T-cell (primary cell): ENCODE data around the gene NAPB. TPM values are rescaled to one million over a fixed set of nuclear protein-coding genes. Genes with fewer than 3 reads are reported as not detected.
"Not testable (repeated sequence)": the region's sequence is repeated elsewhere in the genome, so short reads cannot be mapped to it uniquely, and the experiment has no call there.

Experiments
- ATAC-seq, 4 experiments: fragments of 200-7000 bp in 3 of 4; fragments of 150-1000 bp in 1 of 4; cut with Tn5 transposase; replicated peaks in 1 of 4; 1 replicate in 3 of 4; 2 replicates in 1 of 4; pipeline ENCODE4 v1.10.0; 2021; ENCODE audit warnings: moderate library complexity in 3 of 4, mild to moderate bottlenecking in 2 of 4, moderate number of reproducible peaks in 1 of 4
- CTCF ChIA-PET, 2 donors: fragments of 300-600 bp; sonication (Branson Sonifier 250); formaldehyde crosslinking; loops; one replicate each; lab custom pipeline; 2022; ENCODE audit warnings: antibody characterized with exemption in 2 of 2; lab: Charles Lee
- POLR2A ChIA-PET, 2 donors: fragments of 300-600 bp; sonication (Branson Sonifier 250); formaldehyde crosslinking; loops; one replicate each; lab custom pipeline; 2022; ENCODE audit warnings: antibody characterized with exemption in 2 of 2; lab: Charles Lee
- DNase-seq, 35 experiments: peaks; one replicate each; pipeline versions ENCODE4 v3.0.0 to v3.0.0-alpha.2; 2013 to 2023
- H3K27ac ChIP-seq: one replicate; pipeline ENCODE4 v1.5.1; 2013; ENCODE audit warnings: low read length
- H3K27me3 ChIP-seq, 2 experiments: replicated peaks in 1 of 2; 1 replicate in 1 of 2; 2 replicates in 1 of 2; pipeline versions ENCODE4 v1.6.1 to v1.7.0; 2013; ENCODE audit warnings: low read length in 1 of 2, mixed read lengths in 1 of 2; ENCODE audit not compliant: control insufficient read depth in 2 of 2, insufficient read depth in 2 of 2; ENCODE audit errors: extremely low read depth in 1 of 2
- H3K36me3 ChIP-seq, 2 donors: 1 replicate in 1 of 2; 2 replicates in 1 of 2; pipeline versions ENCODE4 v1.6.1 to v1.7.0; 2013; ENCODE audit warnings: low read length in 1 of 2; ENCODE audit not compliant: control insufficient read depth in 2 of 2, insufficient read depth in 1 of 2; ENCODE audit errors: extremely low read depth in 1 of 2
- H3K4me1 ChIP-seq, 2 experiments: 1 replicate in 1 of 2; 2 replicates in 1 of 2; pipeline versions ENCODE4 v1.6.1 to v1.7.0; 2013; ENCODE audit warnings: low read length in 2 of 2, mixed read lengths in 1 of 2; ENCODE audit not compliant: insufficient read depth in 2 of 2, control insufficient read depth in 1 of 2; ENCODE audit errors: extremely low read depth in 1 of 2
- H3K4me3 ChIP-seq, 2 donors: 1 replicate in 1 of 2; 2 replicates in 1 of 2; pipeline versions ENCODE4 v1.5.1 to v1.7.0; 2013; ENCODE audit warnings: mild to moderate bottlenecking in 2 of 2, low read length in 1 of 2, moderate library complexity in 1 of 2; ENCODE audit not compliant: control insufficient read depth in 1 of 2; ENCODE audit errors: extremely low read depth in 1 of 2
- H3K9me3 ChIP-seq: 2 replicates; pipeline ENCODE4 v1.7.0; 2013
- H3K27ac Mint-ChIP-seq, 2 donors: one replicate each; pipeline ENCODE4 v1.8.0; 2020 to 2021; ENCODE audit warnings: mild to moderate bottlenecking in 2 of 2, mixed read lengths in 2 of 2
- H3K27me3 Mint-ChIP-seq, 2 donors: one replicate each; pipeline ENCODE4 v1.8.0; 2021 to 2022; ENCODE audit warnings: mixed read lengths in 2 of 2
- H3K36me3 Mint-ChIP-seq: one replicate; pipeline ENCODE4 v1.8.0; 2021; ENCODE audit warnings: mixed read lengths
- H3K4me1 Mint-ChIP-seq, 3 donors: one replicate each; pipeline ENCODE4 v1.8.0; 2020 to 2022; ENCODE audit warnings: mixed read lengths in 3 of 3, mild to moderate bottlenecking in 1 of 3
- H3K4me3 Mint-ChIP-seq, 3 donors: one replicate each; pipeline ENCODE4 v1.8.0; 2020 to 2022; ENCODE audit warnings: mild to moderate bottlenecking in 3 of 3, mixed read lengths in 3 of 3, moderate library complexity in 3 of 3
- H3K9me3 Mint-ChIP-seq, 3 donors: one replicate each; pipeline ENCODE4 v1.8.0; 2020 to 2022; ENCODE audit warnings: mixed read lengths in 3 of 3
- WGBS: methylation state at CpG from one replicate; pipeline ENCODE4 v1.1.5; 2013; ENCODE audit warnings: missing lambda C conversion rate; ENCODE audit not compliant: insufficient coverage; 5-methylcytosine and 5-hydroxymethylcytosine counted together
- total RNA-seq, 35 experiments: library from RNA in 6 of 35; stranded (reverse) in 6 of 35; fragments of 120-200 nt in 1 of 35; gene quantifications; one replicate each; pipeline versions ENCODE4 v1.2.1 to v1.2.4 and lab custom pipeline; 2013 to 2026

NAPB gene
- total RNA-seq (10 to 100 TPM; 10.4 to 14.6 (median 12.2) TPM), total RNA-seq (lab: John Stamatoyannopoulos, UW) (8.0 to 32.9 (median 17.2) reads per million in 29 experiments)
- 16.8 TPM for total RNA-seq (2013)

- H3K9me3 Mint-ChIP-seq: no peaks in the 10 kb centered on the region
- no peaks in the 10 kb centered on the region for H3K36me3 Mint-ChIP-seq
- H3K9me3 ChIP-seq: no peaks in the 10 kb centered on the region
- ChIA-PET CTCF (interaction anchor here (0.6 to 2.3 kb wide), 8 partner anchors 10 to 186 kb away, joined by 3 to 38 read pairs (median 4); partner anchors contain the start of gene NXT1 (in 1 of the 2)), POLR2A (interaction anchor here (0.6 to 2.6 kb wide), 7 partner anchors 14 to 824 kb away, joined by 3 to 17 read pairs (median 3); partner anchors contain the start of gene NXT1 (in 1 of the 2))
- no peaks in the 10 kb centered on the region for H3K36me3 ChIP-seq
- H3K27ac Mint-ChIP-seq: peak within 1 kb of the TSS; percentile 36 to 68
- H3K4me1 Mint-ChIP-seq: peaks cover 37 to 62% (median 40%) of the 10 kb centered on the region in 3 donors
- peaks cover 17 to 21% of the 10 kb centered on the region in 2 experiments for H3K4me1 ChIP-seq
- DNase-seq (peak; percentile 84 to 96 (median 91)), ATAC-seq (peak; percentile 99)
- peaks cover 0 to 6% of the 10 kb centered on the region in 2 donors for H3K27me3 Mint-ChIP-seq
- H3K4me3 ChIP-seq: peak within 1 kb of the TSS; percentile 75 to 98
- WGBS: under 1% methylated on average over 46 of the region's 64 CpGs
- H3K27ac ChIP-seq: peak within 1 kb of the TSS; percentile 66
- H3K4me3 Mint-ChIP-seq: peak within 1 kb of the TSS; percentile 89 to 93 (median 91)
- peaks cover 0 to 4% of the 10 kb centered on the region in 2 experiments for H3K27me3 ChIP-seq
Observed at GRCh38 chr20:23420943-23421931, at the start of gene NAPB. TSS of gene NAPB (minus strand) at chr20:23421488. CDS start at chr20:23421402, 86 bp downstream.

- Mint-ChIP-seq H3K27me3 (peaks cover 9 to 21% of the 10 kb centered on the region in 2 donors), H3K9me3 (peaks cover 4 to 21% (median 19%) of the 10 kb centered on the region in 3 donors)
- H3K4me3 Mint-ChIP-seq, H3K4me1 Mint-ChIP-seq, H3K27me3 ChIP-seq, H3K4me3 ChIP-seq, H3K9me3 ChIP-seq, H3K27ac Mint-ChIP-seq, H3K36me3 Mint-ChIP-seq, ATAC-seq, DNase-seq, CTCF ChIA-PET, POLR2A ChIA-PET, H3K27ac ChIP-seq, H3K4me1 ChIP-seq, H3K36me3 ChIP-seq: not testable (repeated sequence)
- no CpG with 5 or more reads among the region's 3 CpGs for WGBS
Observed at GRCh38 chr20:23466961-23467360, 45.7 kb upstream of the NAPB start.

GRCh38 chr20:23461180-23461579 lies 39.9 kb upstream of the NAPB start:
- H3K27ac ChIP-seq: no peak overlapping the region
- H3K36me3 ChIP-seq: no peaks in the 10 kb centered on the region
- CTCF ChIA-PET: no interaction called here
- no peak overlapping the region for H3K4me3 ChIP-seq
- ATAC-seq: no peak
- Mint-ChIP-seq H3K9me3 (peaks cover 0 to 8% (median 7%) of the 10 kb centered on the region in 3 donors), H3K36me3 (peaks cover 3% of the 10 kb centered on the region), H3K27ac (no peak overlapping the region), H3K4me1 (peaks cover 6 to 15% (median 10%) of the 10 kb centered on the region in 3 donors), H3K27me3 (peaks cover 7 to 18% of the 10 kb centered on the region in 2 donors), H3K4me3 (no peak overlapping the region)
- POLR2A ChIA-PET: no interaction called here
- peaks cover 3 to 13% of the 10 kb centered on the region in 2 experiments for H3K4me1 ChIP-seq
- no CpG with 5 or more reads among the region's 1 CpG for WGBS
- H3K27me3 ChIP-seq: peaks cover 0 to 7% of the 10 kb centered on the region in 2 experiments
- DNase-seq: no peak
- H3K9me3 ChIP-seq: no peaks in the 10 kb centered on the region

- POLR2A ChIA-PET: no interaction called here
- H3K27ac ChIP-seq: no peak overlapping the region
- peaks cover 7 to 23% of the 10 kb centered on the region in 2 experiments for H3K4me1 ChIP-seq
- no peaks in the 10 kb centered on the region for H3K36me3 ChIP-seq
- Mint-ChIP-seq H3K4me3 (no peak overlapping the region), H3K27ac (no peak overlapping the region), H3K9me3 (no peaks in the 10 kb centered on the region), H3K36me3 (peaks cover 3% of the 10 kb centered on the region), H3K27me3 (peaks cover 0 to 17% of the 10 kb centered on the region in 2 donors), H3K4me1 (peaks cover 11 to 22% (median 16%) of the 10 kb centered on the region in 3 donors)
- 58% methylated on average over 2 of the region's 3 CpGs for WGBS
- no peak overlapping the region for H3K4me3 ChIP-seq
- CTCF ChIA-PET: no interaction called here
- no peak for ATAC-seq
- DNase-seq: no peak
- peaks cover 0 to 4% of the 10 kb centered on the region in 2 experiments for H3K27me3 ChIP-seq
- H3K9me3 ChIP-seq: no peaks in the 10 kb centered on the region
Observed at GRCh38 chr20:23459461-23460150, 38.3 kb upstream of the NAPB start.

- WGBS: 42% methylated on average over 2 of the region's 7 CpGs
Observed at GRCh38 chr20:23456873-23457272, 35.6 kb upstream of the NAPB start.

More at GRCh38 chr20:23456873-23457272, 35.6 kb upstream of the NAPB start:
- Histone ChIP-seq H3K27ac (peak overlapping the region; percentile 78), H3K4me3 (no peak overlapping the region), H3K27me3 (peaks cover 0 to 9% of the 10 kb centered on the region in 2 experiments), H3K4me1 (peaks cover 7 to 23% of the 10 kb centered on the region in 2 experiments), H3K36me3 (no peaks in the 10 kb centered on the region), H3K9me3 (no peaks in the 10 kb centered on the region)
- Mint-ChIP-seq H3K36me3 (no peaks in the 10 kb centered on the region), H3K4me1 (peaks cover 11 to 22% (median 16%) of the 10 kb centered on the region in 3 donors), H3K27me3 (peaks cover 0 to 3% of the 10 kb centered on the region in 2 donors), H3K9me3 (no peaks in the 10 kb centered on the region), H3K4me3 (peak overlapping the region in 1 of 3 donors; percentile 54), H3K27ac (peak overlapping the region in 1 of 2 donors; percentile 79)
- ATAC-seq (no peak), DNase-seq (peak in 9 of 35 experiments; percentile 5 to 32 (median 9))
- POLR2A ChIA-PET: no interaction called here
- CTCF ChIA-PET: no interaction called here
